Hepatocyte (in vitro differentiated cells): ENCODE measurements around the gene HCN2. TPM values are rescaled to one million over a fixed set of nuclear protein-coding genes. Genes with fewer than 3 reads are reported as not detected.

Source experiments
- DNase-seq: peaks from one replicate; pipeline ENCODE4 v3.0.0-alpha.2; 2016; ENCODE audit warnings: low spot score
- H2AFZ ChIP-seq: fragments of 200-600 bp; sonication (generic); 2 replicates; pipeline ENCODE4 v1.6.0; 2016; ENCODE audit warnings: antibody characterized with exemption, mild to moderate bottlenecking
- H3K27ac ChIP-seq: fragments of 200-600 bp; sonication (generic); 2 replicates; pipeline ENCODE4 v1.5.1; 2016; ENCODE audit warnings: mild to moderate bottlenecking
- H3K27me3 ChIP-seq: fragments of 200-600 bp; sonication (generic); 2 replicates; pipeline ENCODE4 v1.6.1; 2016
- H3K36me3 ChIP-seq: fragments of 200-600 bp; sonication (generic); replicated peaks from 2 replicates; pipeline ENCODE4 v1.5.1; 2016; ENCODE audit warnings: low read depth; ENCODE audit not compliant: insufficient read depth
- H3K4me1 ChIP-seq: fragments of 200-600 bp; sonication (generic); 2 replicates; pipeline ENCODE4 v1.5.1; 2016; ENCODE audit warnings: mild to moderate bottlenecking, moderate library complexity; ENCODE audit not compliant: insufficient read depth
- H3K4me2 ChIP-seq: fragments of 200-600 bp; sonication (generic); 2 replicates; pipeline ENCODE4 v1.6.0; 2016
- H3K4me3 ChIP-seq: fragments of 200-600 bp; sonication (generic); 2 replicates; pipeline ENCODE4 v1.5.1; 2016; ENCODE audit warnings: mild to moderate bottlenecking
- H3K79me2 ChIP-seq: fragments of 200-600 bp; sonication (generic); 2 replicates; pipeline ENCODE4 v1.6.0; 2017; ENCODE audit warnings: mild to moderate bottlenecking
- H3K9me2 ChIP-seq: fragments of 200-600 bp; sonication (generic); replicated peaks from 2 replicates; pipeline ENCODE4 v1.6.0; 2017; ENCODE audit warnings: mild to moderate bottlenecking; ENCODE audit not compliant: insufficient read depth
- H3K9me3 ChIP-seq: fragments of 200-600 bp; sonication (generic); 2 replicates; pipeline ENCODE4 v1.5.1; 2016; ENCODE audit warnings: low read depth, mild to moderate bottlenecking
- H4K20me1 ChIP-seq: fragments of 200-600 bp; sonication (generic); 2 replicates; pipeline ENCODE4 v1.6.0; 2016; ENCODE audit warnings: mild to moderate bottlenecking; ENCODE audit not compliant: insufficient read depth, poor library complexity, severe bottlenecking
- CTCF ChIP-seq: fragments of 200-600 bp; sonication (generic); IDR thresholded peaks from 2 replicates; pipeline ENCODE4 v1.5.1; 2016; ENCODE audit warnings: antibody characterized with exemption, mild to moderate bottlenecking; ENCODE audit not compliant: poor library complexity
- EZH2 ChIP-seq: fragments of 200-600 bp; sonication (generic); IDR thresholded peaks from 2 replicates; pipeline ENCODE4 v1.6.1; 2016; ENCODE audit warnings: antibody characterized with exemption, mild to moderate bottlenecking, borderline replicate concordance
- EZH2phosphoT487 ChIP-seq: fragments of 200-600 bp; sonication (generic); IDR thresholded peaks from one replicate; pipeline ENCODE4 v1.6.1; 2018; ENCODE audit warnings: antibody characterized with exemption, mild to moderate bottlenecking, low read depth, moderate library complexity; ENCODE audit not compliant: unreplicated experiment, severe bottlenecking
- WGBS: methylation state at CpG from one replicate; pipeline ENCODE4 v1.1.6; 2016; ENCODE audit warnings: low lambda C conversion rate; ENCODE audit errors: missing lambda C conversion rate; 5-methylcytosine and 5-hydroxymethylcytosine counted together
- polyA plus RNA-seq: library from polyadenylated mRNA; unstranded; fragments of >200 nt; fragmentation: Nextera tagmentation; extraction: Ambion mirVana; gene quantifications from 2 replicates; pipeline ENCODE4 v1.2.1, GENCODE V29; 2016
- total RNA-seq: library from RNA; depleted of rRNA; stranded (reverse); fragments of >200 nt; gene quantifications from 2 replicates; pipeline ENCODE4 v1.2.3, GENCODE V29; 2014

The HCN2 gene
- total and polyA plus RNA-seq, 2 experiments from 2014 or later, result 0.16 to 0.30 TPM

DNA sequence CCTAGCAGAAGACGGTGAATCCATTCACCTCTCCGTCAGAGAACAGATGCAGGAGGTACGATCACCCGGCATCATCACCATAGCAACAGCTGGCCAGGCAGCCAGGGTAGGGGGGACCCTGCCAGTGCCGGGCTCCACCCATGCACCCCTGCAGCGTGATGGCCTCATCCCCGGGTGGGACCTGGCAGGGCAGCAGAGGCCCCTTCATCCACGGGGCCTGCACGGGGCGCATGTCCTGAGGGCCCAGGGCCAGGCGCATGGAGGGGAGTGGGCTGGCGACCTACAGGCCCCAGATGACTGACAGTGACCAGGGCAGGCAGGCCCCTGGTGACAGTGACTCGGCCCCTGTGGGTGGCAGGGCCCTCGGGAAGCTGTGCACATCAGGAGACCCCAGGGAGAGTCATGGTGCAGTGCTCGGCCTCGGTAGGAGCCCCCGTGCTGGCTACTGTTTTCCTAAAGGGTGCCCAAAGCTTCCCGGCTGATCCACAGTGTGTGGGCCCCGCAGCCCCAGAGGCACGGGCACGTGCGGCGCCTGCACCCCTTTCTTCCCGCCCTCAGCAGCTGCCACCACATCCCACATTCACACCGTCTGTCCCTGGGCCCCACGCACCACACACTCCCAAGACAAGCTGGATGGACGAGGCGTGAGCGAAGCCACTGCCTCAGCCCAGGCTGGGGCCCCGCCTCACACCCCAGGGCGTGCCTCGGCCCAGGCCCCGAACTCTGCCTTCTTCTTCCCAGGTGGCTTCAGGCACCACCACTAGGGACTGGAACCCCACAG, 68.6 kb downstream of the HCN2 start:
- TF ChIP-seq EZH2phosphoT487, result no peak
- H3K4me1 ChIP-seq, result peaks cover 43% of the 10 kb centered on the region
- DNase-seq, result no peak
- H3K27ac ChIP-seq, result no peak overlapping the region
- no peaks in the 10 kb centered on the region for H3K27me3 ChIP-seq
- H3K4me2 ChIP-seq, result peak overlapping the region; percentile 25
- H2AFZ ChIP-seq, result no peak overlapping the region
- H3K9me3 ChIP-seq, result no peaks in the 10 kb centered on the region
- H3K36me3 ChIP-seq, result no peaks in the 10 kb centered on the region
- 90% methylated on average over 27 of the region's 33 CpGs for whole genome bisulfite sequencing
- no peak overlapping the region for H3K4me3 ChIP-seq
- peaks cover 87% of the 10 kb centered on the region for H4K20me1 ChIP-seq
- H3K9me2 ChIP-seq, result no peaks in the 10 kb centered on the region
- H3K79me2 ChIP-seq, result peaks cover 94% of the 10 kb centered on the region

DNA sequence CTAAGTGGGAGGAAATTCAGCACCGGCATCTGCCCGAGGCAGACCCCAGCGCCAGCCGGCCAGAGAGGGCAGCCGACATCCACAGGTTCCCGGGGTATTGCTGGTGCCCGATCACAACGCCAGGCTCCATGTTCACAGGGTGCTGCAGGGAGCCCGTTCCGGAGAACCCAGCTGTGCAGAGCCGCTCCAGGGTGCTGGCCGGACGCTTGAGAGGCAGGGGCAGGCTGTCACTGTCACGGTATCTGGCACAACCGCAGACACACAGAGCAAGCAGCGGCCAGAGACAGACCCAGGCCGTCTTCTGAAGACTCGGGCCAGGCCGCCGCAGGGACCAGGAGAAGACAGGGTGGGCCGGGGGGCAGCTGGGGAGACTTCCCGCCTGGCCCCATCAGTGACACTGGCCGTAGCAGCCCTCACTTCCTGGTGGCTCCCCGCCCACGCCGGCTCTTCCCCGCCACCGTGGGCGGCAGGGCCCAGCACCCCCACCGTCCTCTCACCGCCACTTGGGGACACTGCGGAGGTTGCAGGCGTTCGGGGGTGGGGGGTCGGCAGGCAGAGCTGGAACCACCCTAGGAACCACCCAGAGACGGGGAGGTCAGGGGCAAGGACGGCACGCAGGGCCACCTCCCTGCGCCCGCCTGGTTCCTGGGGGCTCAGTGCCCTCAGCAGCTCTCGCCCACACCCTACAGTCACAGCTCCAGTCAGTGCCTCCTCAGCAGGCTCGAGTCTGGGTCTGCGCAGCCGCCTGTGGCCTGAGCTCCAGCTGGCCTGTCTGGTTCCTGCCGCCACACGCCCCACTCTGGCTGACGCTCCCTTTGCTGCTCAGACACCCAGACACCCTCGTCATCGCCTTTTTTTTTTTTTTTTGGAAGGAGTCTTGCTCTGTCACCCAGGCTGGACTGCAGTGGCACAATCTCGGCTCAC, 69.5 kb downstream of the HCN2 start:
- H3K4me2 ChIP-seq, result peak overlapping the region; percentile 96
- peak overlapping the region; percentile 91 for H3K27ac ChIP-seq
- H2AFZ ChIP-seq, result no peak overlapping the region
- H3K9me3 ChIP-seq, result no peaks in the 10 kb centered on the region
- no peaks in the 10 kb centered on the region for H3K36me3 ChIP-seq
- WGBS, result 96% methylated on average over 44 of the region's 50 CpGs
- H3K27me3 ChIP-seq, result no peaks in the 10 kb centered on the region
- no peak for DNase-seq
- H3K9me2 ChIP-seq, result no peaks in the 10 kb centered on the region
- peaks cover 78% of the 10 kb centered on the region for H4K20me1 ChIP-seq
- peaks cover 85% of the 10 kb centered on the region for H3K79me2 ChIP-seq
- no peak overlapping the region for H3K4me3 ChIP-seq
- peaks cover 47% of the 10 kb centered on the region for H3K4me1 ChIP-seq
- TF ChIP-seq CTCF (no peak), EZH2phosphoT487 (no peak), EZH2 (no peak)

GRCh38 chr19:660793-661426, 71.2 kb downstream of the HCN2 start:
- H3K4me3 ChIP-seq, result peak overlapping the region; percentile 99
- H3K27me3 ChIP-seq, result no peaks in the 10 kb centered on the region
- no peak overlapping the region for H2AFZ ChIP-seq
- H3K36me3 ChIP-seq, result no peaks in the 10 kb centered on the region
- H3K9me2 ChIP-seq, result no peaks in the 10 kb centered on the region
- H3K27ac ChIP-seq, result peak overlapping the region; percentile 91
- no peaks in the 10 kb centered on the region for H3K9me3 ChIP-seq
- peaks cover 50% of the 10 kb centered on the region for H3K4me1 ChIP-seq
- H3K4me2 ChIP-seq, result peak overlapping the region; percentile 96
- WGBS, result 61% methylated on average over 20 of the region's 20 CpGs
- peaks cover 62% of the 10 kb centered on the region for H4K20me1 ChIP-seq
- TF ChIP-seq EZH2 (no peak), EZH2phosphoT487 (no peak), CTCF (no peak)
- H3K79me2 ChIP-seq, result peaks cover 70% of the 10 kb centered on the region
- peak; percentile 76 for DNase-seq
